IMR-90 (cell line): Measurements from ENCODE around the gene MAML3. TPM values are rescaled to one million over a fixed set of nuclear protein-coding genes. Genes with fewer than 3 reads are reported as not detected.

ENCODE experiments used
- ATAC-seq: fragments of 200-7000 bp; cut with Tn5 transposase; 2 replicates; pipeline ENCODE4 v1.9.1; 2020; ENCODE audit warnings: low read depth, mild to moderate bottlenecking, moderate library complexity
- BruUV-seq: library from RNA; stranded (reverse); fragments of 400-500 nt; replicated peaks from 2 replicates; lab custom pipeline; 2021; lab: Mats Ljungman, UMichigan
- CTCF ChIA-PET: fragments of 300-600 bp; formaldehyde crosslinking; extraction: SDS; loops from one replicate; lab custom pipeline; 2021; ENCODE audit warnings: antibody characterized with exemption; lab: Yijun Ruan, JAX
- POLR2A ChIA-PET: fragments of 300-600 bp; sonication (Branson Sonifier 250); formaldehyde crosslinking; loops from one replicate; lab custom pipeline; 2022; ENCODE audit warnings: antibody characterized with exemption; ENCODE audit not compliant: unreplicated experiment; lab: Charles Lee
- DNase-seq: peaks from one replicate; pipeline ENCODE4 v3.0.0; 2013
- H2AFZ ChIP-seq: replicated peaks from 2 replicates; pipeline ENCODE3; 2013; ENCODE audit warnings: low read length, mild to moderate bottlenecking; ENCODE audit not compliant: poor library complexity
- H2AK5ac ChIP-seq: 2 replicates; pipeline ENCODE4 v1.6.1; 2013; ENCODE audit warnings: low read depth, low read length, inconsistent platforms
- H2AK9ac ChIP-seq: replicated peaks from 2 replicates; pipeline ENCODE3; 2013; ENCODE audit warnings: mild to moderate bottlenecking, low read depth, low read length, moderate library complexity; ENCODE audit not compliant: poor library complexity
- H2BK120ac ChIP-seq: 2 replicates; pipeline ENCODE4 v1.6.1; 2013; ENCODE audit warnings: low read depth, low read length, inconsistent platforms
- H2BK15ac ChIP-seq: 3 replicates; pipeline ENCODE4 v1.6.1; 2013; ENCODE audit warnings: low read depth, low read length, inconsistent platforms
- H2BK20ac ChIP-seq: 2 replicates; pipeline ENCODE4 v1.6.1; 2013; ENCODE audit warnings: low read depth, mild to moderate bottlenecking, inconsistent platforms, low read length, moderate library complexity
- H2BK5ac ChIP-seq: 2 replicates; pipeline ENCODE4 v1.6.1; 2013; ENCODE audit warnings: mild to moderate bottlenecking, low read depth, low read length, inconsistent platforms; ENCODE audit not compliant: poor library complexity, severe bottlenecking
- H3K14ac ChIP-seq: replicated peaks from 2 replicates; pipeline ENCODE4 v1.6.1; 2013; ENCODE audit warnings: low read depth, low read length, inconsistent platforms
- H3K18ac ChIP-seq: 2 replicates; pipeline ENCODE4 v1.6.1; 2013; ENCODE audit warnings: low read depth, low read length, control low read depth
- H3K23ac ChIP-seq: 2 replicates; pipeline ENCODE4 v1.6.1; 2013; ENCODE audit warnings: low read depth, low read length, inconsistent platforms
- H3K27ac ChIP-seq: 2 replicates; pipeline ENCODE4 v1.5.1; 2013; ENCODE audit warnings: mild to moderate bottlenecking, control low read depth, low read length; ENCODE audit not compliant: insufficient read depth
- H3K27me3 ChIP-seq: 2 replicates; pipeline ENCODE4 v1.6.1; 2013; ENCODE audit warnings: low read length; ENCODE audit not compliant: control insufficient read depth, insufficient read depth
- H3K36me3 ChIP-seq: 2 replicates; pipeline ENCODE4 v1.6.1; 2013; ENCODE audit warnings: low read length, mixed read lengths; ENCODE audit not compliant: control insufficient read depth, insufficient read depth
- H3K4ac ChIP-seq: 2 replicates; pipeline ENCODE4 v1.6.1; 2013; ENCODE audit warnings: low read depth, low read length, inconsistent platforms
- H3K4me1 ChIP-seq: 2 replicates; pipeline ENCODE4 v1.6.1; 2013; ENCODE audit warnings: low read length, mixed read lengths; ENCODE audit not compliant: control insufficient read depth, insufficient read depth
- H3K4me2 ChIP-seq: 2 replicates; pipeline ENCODE4 v1.6.1; 2013; ENCODE audit warnings: low read depth, mild to moderate bottlenecking, control low read depth, low read length, moderate library complexity
- H3K4me3 ChIP-seq: 2 replicates; pipeline ENCODE4 v1.5.1; 2013; ENCODE audit warnings: low read depth, mild to moderate bottlenecking, control low read depth, low read length, moderate library complexity; ENCODE audit not compliant: insufficient read depth
- H3K56ac ChIP-seq: 2 replicates; pipeline ENCODE4 v1.6.1; 2013; ENCODE audit warnings: low read length, inconsistent platforms; ENCODE audit not compliant: insufficient read depth; ENCODE audit errors: extremely low read depth
- H3K79me1 ChIP-seq, 2 experiments: 2 replicates each; pipeline ENCODE4 v1.6.1; 2013; ENCODE audit warnings: low read length in 2 of 2, inconsistent platforms in 1 of 2, low read depth in 1 of 2
- H3K9ac ChIP-seq: 2 replicates; pipeline ENCODE4 v1.6.1; 2013; ENCODE audit warnings: low read depth, low read length, control low read depth
- H3K9me1 ChIP-seq: 2 replicates; pipeline ENCODE4 v1.6.1; 2013; ENCODE audit warnings: low read length, inconsistent platforms; ENCODE audit not compliant: insufficient read depth
- H3K9me3 ChIP-seq: 2 replicates; pipeline ENCODE4 v1.6.1; 2013; ENCODE audit warnings: low read length; ENCODE audit not compliant: control insufficient read depth, insufficient read depth
- H4K20me1 ChIP-seq: 2 replicates; pipeline ENCODE4 v1.6.1; 2013; ENCODE audit warnings: low read length, inconsistent platforms; ENCODE audit not compliant: insufficient read depth
- H4K5ac ChIP-seq: 2 replicates; pipeline ENCODE4 v1.6.1; 2013; ENCODE audit warnings: mild to moderate bottlenecking, low read depth, low read length, control low read depth
- H4K8ac ChIP-seq, 2 experiments: 2 replicates each; pipeline ENCODE4 v1.6.1; 2013; ENCODE audit warnings: low read depth in 2 of 2, low read length in 2 of 2, control low read depth in 1 of 2, inconsistent platforms in 1 of 2
- H4K91ac ChIP-seq: 2 replicates; pipeline ENCODE4 v1.6.1; 2013; ENCODE audit warnings: low read depth, low read length, inconsistent platforms; ENCODE audit not compliant: insufficient read depth
- CHD1 ChIP-seq: IDR thresholded peaks from 2 replicates; pipeline ENCODE4 v1.6.1; 2012; ENCODE audit warnings: low read depth, low read length, improper control_type of control experiment
- CTCF ChIP-seq: conservative IDR thresholded peaks from 2 replicates; pipeline ENCODE4 v1.5.1; 2012; ENCODE audit warnings: mild to moderate bottlenecking, low read depth, low read length, improper control_type of control experiment
- MAFK ChIP-seq: IDR thresholded peaks from 2 replicates; pipeline ENCODE4 v1.6.1; 2012; ENCODE audit warnings: low read depth, low read length, improper control_type of control experiment
- MAZ ChIP-seq: IDR thresholded peaks from 2 replicates; pipeline ENCODE4 v1.6.1; 2012; ENCODE audit warnings: low read depth, mild to moderate bottlenecking, low read length, improper control_type of control experiment, moderate library complexity, borderline replicate concordance
- NFE2L2 ChIP-seq: fragments of 150-350 bp; IDR thresholded peaks from 2 replicates; pipeline ENCODE4 v1.6.1; 2016; ENCODE audit warnings: low read depth, mild to moderate bottlenecking, low read length
- RCOR1 ChIP-seq: IDR thresholded peaks from 2 replicates; pipeline ENCODE4 v1.6.1; 2012; ENCODE audit warnings: mild to moderate bottlenecking, low read length, improper control_type of control experiment; ENCODE audit not compliant: insufficient replicate concordance
- RFX5 ChIP-seq: IDR thresholded peaks from 2 replicates; pipeline ENCODE4 v1.8.0; 2012; ENCODE audit warnings: low read depth, mild to moderate bottlenecking, low read length, moderate library complexity
- USF2 ChIP-seq: fragments of 150-350 bp; IDR thresholded peaks from 2 replicates; pipeline ENCODE4 v1.6.1; 2017; ENCODE audit warnings: mild to moderate bottlenecking, antibody characterized with exemption, low read length, low read depth
- WGBS, 2 experiments: methylation state at CpG; one replicate each; pipeline versions ENCODE4 v1.1.5 to v1.1.7; 2013; ENCODE audit warnings: missing lambda C conversion rate in 2 of 2; ENCODE audit not compliant: insufficient read length in 1 of 2; ENCODE audit errors: extremely low coverage in 2 of 2; 5-methylcytosine and 5-hydroxymethylcytosine counted together
- dilution Hi-C: fragments of 300-500 bp; cut with HindIII; formaldehyde crosslinking; loops from one replicate; pipeline ENCODE4 v1.14.3; 2018; ENCODE audit warnings: low sequenced_read_pairs; ENCODE audit not compliant: unreplicated experiment
- in situ Hi-C: fragments of 300-500 bp; cut with MboI; formaldehyde crosslinking; loops from 3 replicates; pipeline ENCODE4 v1.14.3; 2019; ENCODE audit warnings: low sequenced_read_pairs, inconsistent platforms, mixed read lengths
- intact Hi-C: fragments of 100-400 bp; cut with micrococcal nuclease; formaldehyde crosslinking; loops from 2 replicates; pipeline ENCODE4 v1.10.0; 2022
- polyA plus RNA-seq, 3 experiments: library from polyadenylated mRNA; depleted of rRNA; stranded (reverse); fragments of >200 nt; gene quantifications; 2 replicates each; pipeline ENCODE4 v1.2.3, GENCODE V29; 2012; ENCODE audit warnings: low replicate concordance in 1 of 3
- total RNA-seq: library from RNA; depleted of rRNA; stranded (reverse); fragments of >200 nt; gene quantifications from 2 replicates; pipeline ENCODE4 v1.2.3, GENCODE V29; 2012

Gene MAML3
- total and polyA plus RNA-seq, 2 of the 4 experiments (the other 2 are of a cell fraction): 0.90 to 1.7 TPM

- Histone ChIP-seq H3K36me3 (no peaks in the 10 kb centered on the region), H3K4me2 (no peak overlapping the region), H3K9me1 (peaks cover 7% of the 10 kb centered on the region; the same call in 1 of the 2 replicates), H3K4ac (no peak overlapping the region), H2AFZ (no peak overlapping the region), H3K9me3 (no peaks in the 10 kb centered on the region), H2BK5ac (no peak overlapping the region), H4K20me1 (no peaks in the 10 kb centered on the region), H3K56ac (no peak overlapping the region), H3K23ac (no peak overlapping the region), H3K4me1 (peaks cover 7% of the 10 kb centered on the region), H4K91ac (no peak overlapping the region), H3K14ac (no peak overlapping the region), H2AK9ac (no peak overlapping the region), H4K8ac (no peak overlapping the region), H4K5ac (no peak overlapping the region), H2AK5ac (no peak overlapping the region), H3K79me1 (peaks cover 0 to 2% of the 10 kb centered on the region in 2 experiments; a peak in 2 of 4 replicates), H3K4me3 (no peak overlapping the region), H3K27ac (no peak overlapping the region), H2BK15ac (no peak overlapping the region), H2BK20ac (no peak overlapping the region), H3K18ac (no peak overlapping the region), H3K9ac (no peak overlapping the region), H2BK120ac (no peak overlapping the region), H3K27me3 (no peaks in the 10 kb centered on the region)
- ATAC-seq (no peak), DNase-seq (peak; percentile 60)
- no TSS peak for BruUV-seq
- TF ChIP-seq CTCF (no peak), NFE2L2 (no peak), USF2 (no peak), CHD1 (no peak), MAZ (no peak), RCOR1 (no peak), MAFK (no peak), RFX5 (no peak)
- in situ Hi-C loops: no loop called here
- intact Hi-C loops: no loop called here
- POLR2A ChIA-PET: interaction anchor here (0.5 kb wide), 1 partner anchor 85 kb away, joined by 3 read pairs; no protein-coding TSS in a partner anchor
- 0% methylated on average over 1 of the region's 3 CpGs; no CpG with 5 or more reads in 1 of the 2 experiments for WGBS, 2 experiments
- CTCF ChIA-PET: interaction anchor here (0.6 kb wide), 1 partner anchor 315 kb away, joined by 3 read pairs; no protein-coding TSS in a partner anchor
- dilution Hi-C loops: no loop called here
These were observed 181.0 kb downstream of the MAML3 start for GRCh38 chr4:139973015-139973414.
